GM12864 (cell line): ENCODE data around the gene PPM1L.

Experiments used
- DNase-seq: peaks from one replicate; pipeline ENCODE4 v3.0.0-alpha.2; 2011; ENCODE audit warnings: low read depth
- H3K4me3 ChIP-seq: 2 replicates; pipeline ENCODE4 v1.5.1; 2011; ENCODE audit warnings: mild to moderate bottlenecking, low read depth, low read length, control low read depth
- CTCF ChIP-seq: IDR thresholded peaks from 2 replicates; pipeline ENCODE4 v1.5.1; 2011; ENCODE audit warnings: low read depth, mild to moderate bottlenecking, moderate library complexity, low read length, control low read depth, inconsistent platforms; ENCODE audit errors: missing control alignments

Gene PPM1L

GRCh38 chr3:160827516-160827915, 71.5 kb downstream of the PPM1L start:
- no peak for DNase-seq
- no peak overlapping the region for H3K4me3 ChIP-seq
- no peak for TF ChIP-seq CTCF

- DNase-seq, result no peak
- no peak for TF ChIP-seq CTCF
- H3K4me3 ChIP-seq, result no peak overlapping the region
Measured at GRCh38 chr3:160828880-160829279, 72.8 kb downstream of the PPM1L start.

DNA sequence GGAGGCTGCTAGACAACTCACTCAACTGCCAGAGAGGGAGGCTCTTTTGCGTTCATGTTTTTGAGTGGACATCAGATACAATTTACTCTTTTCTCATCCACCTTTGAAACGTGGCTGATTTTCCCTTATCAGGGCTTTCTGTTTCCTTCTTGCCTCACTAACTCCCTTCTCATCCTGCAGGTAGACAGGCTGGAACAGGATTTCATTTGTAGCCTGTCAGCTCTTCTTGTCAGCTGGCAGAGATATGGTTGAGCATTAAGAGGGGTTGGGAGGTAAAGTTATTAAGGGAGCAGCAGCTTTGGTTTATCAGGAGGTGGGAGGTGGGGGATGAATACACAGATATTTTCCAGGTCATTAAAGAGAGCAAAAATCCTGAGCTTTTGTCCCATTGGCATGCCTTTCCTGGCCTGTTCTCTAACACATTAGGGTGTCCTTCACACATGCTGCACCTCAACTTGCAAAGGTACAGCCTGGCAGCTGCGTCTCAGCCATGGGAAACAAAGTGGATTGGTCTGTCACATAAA, 73.5 kb downstream of the PPM1L start:
- TF ChIP-seq CTCF, result no peak
- H3K4me3 ChIP-seq, result no peak overlapping the region
- DNase-seq, result no peak

GRCh38 chr3:160830796-160831195, 74.8 kb downstream of the PPM1L start:
- H3K4me3 ChIP-seq, result no peak overlapping the region
- no peak for DNase-seq
- TF ChIP-seq CTCF, result no peak

- H3K4me3 ChIP-seq, result no peak overlapping the region
- TF ChIP-seq CTCF, result no peak
- no peak for DNase-seq
Measured at GRCh38 chr3:160831401-160831800, 75.4 kb downstream of the PPM1L start.

DNA sequence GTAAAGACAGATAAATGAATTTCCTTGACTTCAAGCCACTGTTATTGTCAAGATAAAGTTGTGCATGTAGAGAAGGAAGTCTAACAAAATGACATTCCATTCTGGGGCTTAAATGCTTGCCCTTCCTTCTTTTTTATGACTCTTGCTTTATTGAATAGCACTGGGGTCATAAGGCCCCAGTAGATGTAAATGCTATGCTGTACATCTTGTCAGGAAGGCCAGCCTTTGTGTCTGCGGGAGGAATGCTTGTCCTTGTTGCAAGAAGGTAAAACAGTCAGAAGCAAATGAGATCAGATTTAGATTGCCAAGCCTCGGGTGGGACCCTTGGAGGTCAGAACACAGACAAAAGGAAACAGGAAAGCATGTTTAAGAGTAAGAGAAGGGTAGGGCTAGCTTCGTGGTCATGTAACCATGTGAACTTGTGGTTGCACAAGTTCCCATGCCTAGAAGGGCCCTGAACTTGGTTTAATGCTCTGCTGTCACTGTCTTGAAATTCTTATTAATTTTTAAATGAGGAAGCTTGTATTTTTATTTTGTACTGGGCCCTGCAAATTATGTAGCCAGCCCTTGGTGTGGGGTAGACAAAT, 81.5 kb downstream of the PPM1L start:
- TF ChIP-seq CTCF, result no peak
- H3K4me3 ChIP-seq, result no peak overlapping the region
- DNase-seq, result no peak

DNA sequence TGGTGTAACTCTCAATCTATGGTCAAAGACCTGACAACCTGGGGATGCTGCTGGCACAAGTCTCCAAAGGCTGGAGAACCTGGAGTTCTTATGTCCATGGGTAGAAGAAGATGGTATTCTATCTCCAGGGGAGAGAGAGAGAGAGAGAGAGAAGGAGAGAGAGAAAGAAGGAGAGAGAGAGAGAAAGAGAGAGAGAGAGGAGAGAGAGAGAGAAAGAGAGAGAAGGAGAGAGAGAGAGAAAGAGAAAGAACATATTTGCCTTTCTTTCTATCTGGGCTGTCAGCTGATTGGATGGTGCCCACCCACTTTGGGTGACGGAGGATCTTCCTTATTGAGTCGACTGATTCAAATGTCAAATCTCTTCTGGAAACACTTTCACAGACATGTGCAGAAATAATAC, 84.6 kb downstream of the PPM1L start:
- no peak for DNase-seq
- no peak overlapping the region for H3K4me3 ChIP-seq
- no peak for TF ChIP-seq CTCF
